CD1c-positive myeloid dendritic cell (primary cell): Measurements from ENCODE around the gene TNRC6C.
"Not testable (repeated sequence)": the region's sequence is repeated elsewhere in the genome, so short reads cannot be mapped to it uniquely, and the experiment has no call there.

Experiments
- DNase-seq: peaks from one replicate; pipeline ENCODE4 v3.0.0-alpha.2; 2016; ENCODE audit errors: extremely low spot score

The TNRC6C gene

GRCh38 chr17:78043031-78043430 lies 84.5 kb downstream of the TNRC6C start:
- no peak for DNase-seq

- no peak for DNase-seq
Observed at GRCh38 chr17:78044280-78044835, 85.9 kb downstream of the TNRC6C start.

GRCh38 chr17:78045316-78045715 lies 86.8 kb downstream of the TNRC6C start:
- no peak for DNase-seq

- DNase-seq, result peak; percentile 7
Observed at GRCh38 chr17:78046923-78047322, 88.4 kb downstream of the TNRC6C start.

GRCh38 chr17:78048346-78049292 lies 90.1 kb downstream of the TNRC6C start:
- no peak for DNase-seq

GRCh38 chr17:78049609-78050008 lies 91.1 kb downstream of the TNRC6C start:
- no peak for DNase-seq

- DNase-seq, result no peak
Observed at GRCh38 chr17:78051186-78051972, 92.9 kb downstream of the TNRC6C start.

- DNase-seq, result no peak
Observed at GRCh38 chr17:78053777-78054468, 95.4 kb downstream of the TNRC6C start.

- DNase-seq, result no peak
Observed at GRCh38 chr17:78057113-78057740, 98.7 kb downstream of the TNRC6C start.

- DNase-seq, result no peak
Observed at GRCh38 chr17:78058001-78058400, 99.5 kb downstream of the TNRC6C start.

GRCh38 chr17:78058581-78058980 lies 100.1 kb downstream of the TNRC6C start:
- no peak for DNase-seq

GRCh38 chr17:78062596-78062995 lies 104.1 kb downstream of the TNRC6C start:
- no peak for DNase-seq

- no peak for DNase-seq
Observed at GRCh38 chr17:78063489-78063888, 105.0 kb downstream of the TNRC6C start.

- DNase-seq, result no peak
Observed at GRCh38 chr17:78064708-78065107, 106.2 kb downstream of the TNRC6C start.

- DNase-seq, result not testable (repeated sequence)
Observed at GRCh38 chr17:78066976-78067375, 108.5 kb downstream of the TNRC6C start.

- peak; percentile 2 for DNase-seq
Observed at GRCh38 chr17:78069695-78070094, 111.2 kb downstream of the TNRC6C start.

GRCh38 chr17:78072961-78073360 lies 114.5 kb downstream of the TNRC6C start:
- DNase-seq, result no peak

GRCh38 chr17:78075011-78075410 lies 116.5 kb downstream of the TNRC6C start:
- no peak for DNase-seq

- DNase-seq, result no peak
Observed at GRCh38 chr17:78075545-78075944, 117.0 kb downstream of the TNRC6C start.

- DNase-seq, result no peak
Observed at GRCh38 chr17:78079253-78079652, 120.8 kb downstream of the TNRC6C start.

GRCh38 chr17:78081551-78081950 lies 123.0 kb downstream of the TNRC6C start:
- no peak for DNase-seq
